ENCODE measurements around the gene CFAP74. TPM values are rescaled to one million over a fixed set of nuclear protein-coding genes. Genes with fewer than 3 reads are reported as not detected.
A peak's percentile ranks its signal among the peaks of the same experiment; 100 is the strongest.

CFAP74 gene
- total RNA-seq, 6 experiments from 2014 or later = 0.16 to 3.5 (median 0.32) TPM; not detected in 1

DNA sequence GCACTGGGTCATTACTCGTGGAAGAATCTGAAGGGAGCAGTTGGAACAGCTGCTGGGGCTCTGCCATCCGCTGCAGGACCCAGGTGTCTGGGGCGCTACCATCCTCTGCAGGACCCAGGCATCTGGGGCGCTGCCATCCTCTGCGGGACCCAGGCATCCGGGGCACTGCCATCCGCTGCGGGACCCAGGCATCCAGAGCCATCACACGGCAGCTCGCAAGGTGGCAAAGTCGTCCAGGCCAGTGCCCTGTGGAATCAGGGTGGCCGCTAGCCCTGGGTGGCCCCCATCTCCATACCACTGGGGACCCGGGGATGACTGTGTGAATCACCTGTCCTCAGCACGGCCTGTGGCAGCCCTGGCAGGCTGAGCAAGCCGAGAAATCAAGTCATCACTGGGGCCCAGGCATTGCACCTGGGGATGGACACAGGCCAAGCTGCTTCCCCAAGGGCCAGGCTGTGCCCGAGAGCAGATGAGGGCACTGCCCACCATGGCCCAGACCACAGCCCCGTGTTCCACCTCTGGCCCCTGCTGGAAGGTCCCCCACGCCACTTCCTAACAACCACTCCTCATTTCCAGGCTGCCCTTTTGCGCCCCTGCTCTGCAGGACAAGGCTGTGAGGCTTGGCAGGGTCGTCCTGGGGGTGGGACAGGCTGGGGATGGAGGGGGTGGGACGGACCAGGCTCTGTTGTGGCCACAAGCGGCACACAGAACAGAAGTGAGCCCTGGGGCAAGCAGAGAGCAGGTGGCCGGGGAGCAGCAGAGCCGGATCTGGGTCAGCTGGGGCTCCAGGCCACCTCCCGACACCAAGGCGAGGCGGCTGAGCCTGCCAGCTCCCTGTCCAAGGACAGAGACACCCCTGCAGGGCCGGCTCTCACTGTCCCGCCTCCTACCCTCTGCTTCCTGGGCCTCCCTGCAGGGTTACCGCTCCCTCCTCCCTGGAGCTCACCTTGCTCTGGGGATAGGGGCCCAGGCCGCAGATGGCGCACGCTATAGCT, 28.3 kb upstream of the CFAP74 start:
- no peaks in the 10 kb centered on the region for H3K27me3 ChIP-seq
- TF ChIP-seq POLR2A (IDR thresholded peaks at IDR 0.05) (no peak), CTCF (IDR thresholded peaks at IDR 0.05) (no peak)
- no peak overlapping the region for H3K4me3 ChIP-seq
- ATAC-seq = peak in 1 of 4 donors; percentile 4
- H3K36me3 ChIP-seq = no peaks in the 10 kb centered on the region
- no peak overlapping the region for H3K27ac ChIP-seq
- no peak for DNase-seq
- intact Hi-C loops (cut with DNase I) = no loop called here
- no peaks in the 10 kb centered on the region for H3K4me1 ChIP-seq
- WGBS (ENCODE audit: insufficient coverage, low coverage, low lambda C conversion rate, missing lambda C conversion rate) = 72% methylated on average over 5 of the region's 33 CpGs
- no peaks in the 10 kb centered on the region for H3K9me3 ChIP-seq

DNA sequence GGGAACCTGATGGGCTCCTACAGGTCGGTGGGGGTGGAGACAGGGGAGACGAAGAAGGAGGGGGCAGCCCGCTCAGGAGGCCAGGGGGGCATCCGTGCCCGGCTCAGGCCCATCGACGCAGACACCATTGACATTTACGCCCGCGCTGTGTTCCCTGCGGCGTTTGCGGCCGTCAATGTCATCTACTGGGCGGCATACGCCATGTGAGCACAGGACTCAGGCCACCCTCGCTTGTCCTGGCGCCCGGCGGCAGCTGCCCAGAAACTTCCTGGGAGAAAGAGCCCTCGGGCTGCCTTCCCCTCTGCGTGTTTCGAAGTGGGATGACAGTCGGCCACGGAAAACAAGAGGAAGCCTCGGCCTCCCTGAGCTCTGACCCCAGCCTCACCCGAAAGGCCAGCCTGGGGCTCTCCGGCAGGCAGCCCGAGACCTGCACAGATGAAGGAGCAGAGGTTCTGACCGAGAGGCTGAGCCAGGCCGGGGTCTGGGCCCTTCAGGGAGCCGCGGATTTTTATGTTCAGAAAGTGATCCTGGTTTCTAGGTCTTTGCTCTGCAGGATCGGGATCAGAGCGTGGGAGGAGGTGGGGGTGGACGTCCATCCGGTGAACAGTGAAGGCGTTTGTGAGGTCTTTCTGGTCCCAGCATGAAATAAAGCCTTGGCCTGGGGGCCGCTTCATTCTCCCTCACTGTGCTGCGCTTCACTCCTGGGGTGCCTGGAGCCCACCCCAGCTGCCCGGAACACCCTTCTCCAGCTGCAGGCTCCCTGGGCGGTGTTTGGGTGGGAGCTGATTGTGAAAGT, 26.7 kb upstream of the CFAP74 start:
- intact Hi-C loops (cut with DNase I) = no loop called here
- WGBS (ENCODE audit: insufficient coverage, low coverage, low lambda C conversion rate, missing lambda C conversion rate) = 59% methylated on average over 2 of the region's 42 CpGs
- TF ChIP-seq POLR2A (IDR thresholded peaks at IDR 0.05) (no peak), CTCF (IDR thresholded peaks at IDR 0.05) (no peak)

GRCh38 chr1:2029561-2029960, 26.0 kb upstream of the CFAP74 start:
- Histone ChIP-seq H3K9me3 (no peaks in the 10 kb centered on the region), H3K4me1 (no peaks in the 10 kb centered on the region), H3K36me3 (no peaks in the 10 kb centered on the region), H3K27ac (no peak overlapping the region), H3K27me3 (no peaks in the 10 kb centered on the region), H3K4me3 (no peak overlapping the region)
- intact Hi-C loops (cut with DNase I) = loop anchor here in 1 of 2 donors (10.0 kb wide), 1 partner anchor 65 kb away; no protein-coding TSS in a partner anchor
- no peak for DNase-seq
- no peak for ATAC-seq
- WGBS (ENCODE audit: insufficient coverage, low coverage, low lambda C conversion rate, missing lambda C conversion rate) = no CpG with 5 or more reads among the region's 15 CpGs
- TF ChIP-seq POLR2A (IDR thresholded peaks at IDR 0.05) (no peak), CTCF (IDR thresholded peaks at IDR 0.05) (no peak)

More for the DNA sequence above, 26.7 kb upstream of the CFAP74 start:
- Histone ChIP-seq H3K27ac (no peak overlapping the region), H3K4me3 (no peak overlapping the region), H3K9me3 (no peaks in the 10 kb centered on the region), H3K4me1 (no peaks in the 10 kb centered on the region), H3K27me3 (no peaks in the 10 kb centered on the region), H3K36me3 (no peaks in the 10 kb centered on the region)
- ATAC-seq = no peak
- no peak for DNase-seq

GRCh38 chr1:2028870-2029560, 25.4 kb upstream of the CFAP74 start:
- TF ChIP-seq POLR2A (IDR thresholded peaks at IDR 0.05) (no peak), CTCF (IDR thresholded peaks at IDR 0.05) (no peak)
- intact Hi-C loops (cut with DNase I) = loop anchor here in 1 of 2 donors (10.0 kb wide), 1 partner anchor 64 kb away; no protein-coding TSS in a partner anchor
- DNase-seq (no peak), ATAC-seq (no peak)
- Histone ChIP-seq H3K4me3 (no peak overlapping the region), H3K27me3 (no peaks in the 10 kb centered on the region), H3K9me3 (no peaks in the 10 kb centered on the region), H3K36me3 (no peaks in the 10 kb centered on the region), H3K4me1 (no peaks in the 10 kb centered on the region), H3K27ac (no peak overlapping the region)
- no CpG with 5 or more reads among the region's 26 CpGs for whole genome bisulfite sequencing (ENCODE audit: insufficient coverage, low coverage, low lambda C conversion rate, missing lambda C conversion rate)
